ENCODE measurements around the gene MLKL. TPM values are rescaled to one million over a fixed set of nuclear protein-coding genes. Genes with fewer than 3 reads are reported as not detected.

The MLKL gene
- total RNA-seq, 4 donors from 2014 or later = 17.1 to 62.5 (median 19.6) TPM

GRCh38 chr16:74739275-74739674, 38.6 kb upstream of the MLKL start:
- Histone ChIP-seq H3K27me3 (no peaks in the 10 kb centered on the region), H3K4me3 (no peak overlapping the region), H3K9me3 (no peaks in the 10 kb centered on the region), H3K27ac (peak overlapping the region in 1 of 4 donors; percentile 13), H3K4me1 (peaks cover 4 to 35% (median 28%) of the 10 kb centered on the region in 4 donors), H3K36me3 (no peaks in the 10 kb centered on the region)
- WGBS, 2 donors (ENCODE audit: low coverage in 1 of 2) = 76 to 82% methylated on average over 5 to 6 of the region's 6 CpGs
- intact Hi-C loops (cut with DNase I; ENCODE audit: low total_unique reads) = no loop called here
- no peak for DNase-seq
- TF ChIP-seq POLR2A (IDR thresholded peaks at IDR 0.05) = no peak
- TF ChIP-seq EP300 (IDR thresholded peaks at IDR 0.05; ENCODE audit: low read depth) = no peak
- TF ChIP-seq CTCF (IDR thresholded peaks at IDR 0.05) = no peak
- TF ChIP-seq POLR2AphosphoS5 (IDR thresholded peaks at IDR 0.05) = no peak
- in situ Hi-C loops (cut with MboI; ENCODE audit: low pct_ligation_motif_present in 1 of 4, low pct_unique_long_range_greater_than_20kb in 1 of 4, low sequenced_read_pairs in 3 of 4) = no loop called here

DNA sequence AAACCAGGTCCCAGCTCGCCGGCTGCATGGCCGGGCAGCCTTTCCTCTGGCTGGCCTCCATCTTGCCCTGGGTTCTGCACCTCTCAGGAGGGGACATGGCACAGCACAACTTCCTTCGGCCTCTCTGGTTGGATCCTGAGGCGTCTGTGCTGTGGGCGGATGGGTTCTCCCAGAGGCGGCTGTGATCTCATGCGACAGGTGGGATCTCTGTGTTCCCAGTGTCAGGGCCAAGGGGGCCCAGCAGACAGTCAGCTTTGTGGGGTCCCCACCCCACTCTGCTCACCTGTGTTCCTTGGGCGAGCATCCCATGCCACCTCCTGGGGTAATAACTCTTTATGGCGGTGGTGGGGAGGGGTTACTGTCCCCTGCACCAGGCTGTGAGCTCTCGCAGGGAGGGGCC, 38.2 kb upstream of the MLKL start:
- intact Hi-C loops (cut with DNase I; ENCODE audit: low total_unique reads) (no loop called here), in situ Hi-C loops (cut with MboI; ENCODE audit: low pct_ligation_motif_present in 1 of 4, low pct_unique_long_range_greater_than_20kb in 1 of 4, low sequenced_read_pairs in 3 of 4) (no loop called here)
- no peaks in the 10 kb centered on the region for H3K9me3 ChIP-seq
- H3K4me3 ChIP-seq = no peak overlapping the region
- H3K4me1 ChIP-seq = peaks cover 4 to 30% (median 26%) of the 10 kb centered on the region in 4 donors
- TF ChIP-seq EP300 (IDR thresholded peaks at IDR 0.05; ENCODE audit: low read depth) = no peak
- no peak for TF ChIP-seq CTCF (IDR thresholded peaks at IDR 0.05)
- no peak for TF ChIP-seq POLR2AphosphoS5 (IDR thresholded peaks at IDR 0.05)
- TF ChIP-seq POLR2A (IDR thresholded peaks at IDR 0.05) = no peak
- 89 to 91% methylated on average over 3 to 10 of the region's 11 CpGs for WGBS, 2 donors (ENCODE audit: low coverage in 1 of 2)
- no peak overlapping the region for H3K27ac ChIP-seq
- DNase-seq = no peak
- H3K36me3 ChIP-seq = no peaks in the 10 kb centered on the region
- no peaks in the 10 kb centered on the region for H3K27me3 ChIP-seq

GRCh38 chr16:74738113-74738541, 37.5 kb upstream of the MLKL start:
- in situ Hi-C loops (cut with MboI; ENCODE audit: low pct_ligation_motif_present in 1 of 4, low pct_unique_long_range_greater_than_20kb in 1 of 4, low sequenced_read_pairs in 3 of 4) (no loop called here), intact Hi-C loops (cut with DNase I; ENCODE audit: low total_unique reads) (no loop called here)
- WGBS, 2 donors (ENCODE audit: low coverage in 1 of 2) = 64% methylated on average over 10 of the region's 10 CpGs; no CpG with 5 or more reads in 1 of the 2 donors
- no peaks in the 10 kb centered on the region for H3K9me3 ChIP-seq
- H3K36me3 ChIP-seq = no peaks in the 10 kb centered on the region
- TF ChIP-seq POLR2AphosphoS5 (IDR thresholded peaks at IDR 0.05) = no peak
- TF ChIP-seq CTCF (IDR thresholded peaks at IDR 0.05) = no peak
- TF ChIP-seq POLR2A (IDR thresholded peaks at IDR 0.05) = no peak
- no peak for TF ChIP-seq EP300 (IDR thresholded peaks at IDR 0.05; ENCODE audit: low read depth)
- no peak overlapping the region for H3K27ac ChIP-seq
- H3K27me3 ChIP-seq = no peaks in the 10 kb centered on the region
- peaks cover 0 to 25% (median 20%) of the 10 kb centered on the region in 4 donors for H3K4me1 ChIP-seq
- DNase-seq = peak; percentile 39
- H3K4me3 ChIP-seq = no peak overlapping the region

GRCh38 chr16:74737521-74737920, 36.9 kb upstream of the MLKL start:
- 91% methylated on average over 6 of the region's 6 CpGs; no CpG with 5 or more reads in 1 of the 2 donors for WGBS, 2 donors (ENCODE audit: low coverage in 1 of 2)
- Histone ChIP-seq H3K9me3 (no peaks in the 10 kb centered on the region), H3K4me1 (peaks cover 0 to 19% (median 14%) of the 10 kb centered on the region in 4 donors), H3K27me3 (no peaks in the 10 kb centered on the region), H3K36me3 (no peaks in the 10 kb centered on the region), H3K4me3 (no peak overlapping the region), H3K27ac (no peak overlapping the region)
- TF ChIP-seq EP300 (IDR thresholded peaks at IDR 0.05; ENCODE audit: low read depth) = no peak
- no peak for TF ChIP-seq CTCF (IDR thresholded peaks at IDR 0.05)
- TF ChIP-seq POLR2AphosphoS5 (IDR thresholded peaks at IDR 0.05) = no peak
- no peak for TF ChIP-seq POLR2A (IDR thresholded peaks at IDR 0.05)
- DNase-seq = no peak
- intact Hi-C loops (cut with DNase I; ENCODE audit: low total_unique reads) (no loop called here), in situ Hi-C loops (cut with MboI; ENCODE audit: low pct_ligation_motif_present in 1 of 4, low pct_unique_long_range_greater_than_20kb in 1 of 4, low sequenced_read_pairs in 3 of 4) (no loop called here)

All from transverse colon (tissue), 4 donors.